Sigmoid colon (tissue), 7 donors: Measurements from ENCODE around the gene KIF12. TPM values are rescaled to one million over a fixed set of nuclear protein-coding genes. Genes with fewer than 3 reads are reported as not detected.

Experiments
- DNase-seq: peaks from one replicate; pipeline ENCODE4 v3.0.0-alpha.2; 2019
- H3K27ac ChIP-seq, 4 donors: fragments of 200-600 bp; sonication (generic); one replicate each; pipeline ENCODE4 v1.5.1; 2016 to 2019; ENCODE audit warnings: mild to moderate bottlenecking in 1 of 4
- H3K27me3 ChIP-seq, 3 donors: fragments of 200-600 bp; sonication (generic); one replicate each; pipeline ENCODE4 v1.5.1; 2019; ENCODE audit warnings: mild to moderate bottlenecking in 1 of 3
- H3K36me3 ChIP-seq, 4 donors: fragments of 200-600 bp; sonication (generic); one replicate each; pipeline ENCODE4 v1.5.1; 2016 to 2019
- H3K4me1 ChIP-seq, 4 donors: fragments of 200-600 bp; sonication (generic); one replicate each; pipeline ENCODE4 v1.5.1; 2017 to 2019
- H3K4me3 ChIP-seq, 4 donors: fragments of 200-600 bp; sonication (generic); one replicate each; pipeline ENCODE4 v1.5.1; 2017 to 2019; ENCODE audit warnings: mild to moderate bottlenecking in 2 of 4, moderate library complexity in 1 of 4
- H3K9me3 ChIP-seq, 4 donors: fragments of 200-600 bp in 3 of 4; sonication (generic) in 3 of 4; one replicate each; pipeline versions ENCODE4 v1.5.1 to v1.6.1; 2013 to 2019
- CTCF ChIP-seq, 4 experiments: fragments of 450-650 bp in 3 of 4; fragments of 200-600 bp in 1 of 4; IDR thresholded peaks; one replicate each; pipeline ENCODE4 v1.5.1; 2016 to 2019; ENCODE audit warnings: antibody characterized with exemption in 4 of 4, mild to moderate bottlenecking in 3 of 4, moderate library complexity in 2 of 4
- EP300 ChIP-seq, 4 donors: sonication (generic); formaldehyde crosslinking; IDR thresholded peaks; one replicate each; pipeline ENCODE4 v1.6.1; 2017; ENCODE audit warnings: antibody characterized with exemption in 4 of 4
- POLR2A ChIP-seq, 2 donors: fragments of 450-650 bp; IDR thresholded peaks; one replicate each; pipeline ENCODE4 v1.6.1; 2016; ENCODE audit warnings: antibody characterized with exemption in 2 of 2, mild to moderate bottlenecking in 2 of 2, moderate library complexity in 2 of 2
- POLR2AphosphoS5 ChIP-seq, 4 donors: sonication (generic); formaldehyde crosslinking; IDR thresholded peaks; one replicate each; pipeline ENCODE4 v1.6.1; 2017; ENCODE audit warnings: antibody characterized with exemption in 4 of 4
- WGBS, 2 donors: extraction: QIAGEN DNeasy Blood & Tissue Kit; methylation state at CpG; one replicate each; pipeline ENCODE4 v1.1.7; 2013; 5-methylcytosine and 5-hydroxymethylcytosine counted together
- intact Hi-C: fragments of 100-400 bp; cut with DNase I; formaldehyde crosslinking; loops from one replicate; pipeline ENCODE4 v1.15.1; 2023
- polyA plus RNA-seq, 3 donors: library from polyadenylated mRNA; stranded (reverse); fragments of 200-250 nt; gene quantifications; one replicate each; pipeline ENCODE4 v1.2.3, GENCODE V29; 2013
- total RNA-seq, 4 donors: library from RNA; depleted of rRNA; stranded (reverse); fragments of >200 nt; gene quantifications; one replicate each; pipeline ENCODE4 v1.1.0, GENCODE V29; 2016
- donor health status: healthy with polysubstance abuse.
- donor health status: Bipolar disorder and iron deficiency.
- donor health status: healthy.

KIF12 gene
- total and polyA plus RNA-seq, 7 donors, result 1.4 to 6.9 (median 3.7) TPM; not detected in 3

GRCh38 chr9:114134827-114135396 lies 35.8 kb upstream of the KIF12 start:
- no peak for TF ChIP-seq POLR2AphosphoS5 (IDR thresholded peaks at IDR 0.05)
- no peak for TF ChIP-seq POLR2A (IDR thresholded peaks at IDR 0.05)
- TF ChIP-seq EP300 (IDR thresholded peaks at IDR 0.05), result no peak
- no peak for TF ChIP-seq CTCF (IDR thresholded peaks at IDR 0.05)
- H3K4me1 ChIP-seq, result no peaks in the 10 kb centered on the region
- intact Hi-C loops, result no loop called here
- no peak overlapping the region for H3K4me3 ChIP-seq
- no peaks in the 10 kb centered on the region for H3K36me3 ChIP-seq
- WGBS, 2 donors, result 62 to 70% methylated on average over 5 of the region's 5 CpGs
- no peak overlapping the region for H3K27ac ChIP-seq
- H3K27me3 ChIP-seq, result no peaks in the 10 kb centered on the region
- no peak for DNase-seq
- H3K9me3 ChIP-seq, result no peaks in the 10 kb centered on the region

- peaks cover 0 to 7% (median 0%) of the 10 kb centered on the region in 4 donors for H3K9me3 ChIP-seq
- no peak overlapping the region for H3K27ac ChIP-seq
- H3K4me3 ChIP-seq, result no peak overlapping the region
- no peaks in the 10 kb centered on the region for H3K4me1 ChIP-seq
- TF ChIP-seq POLR2AphosphoS5 (IDR thresholded peaks at IDR 0.05) (no peak), POLR2A (IDR thresholded peaks at IDR 0.05) (no peak), CTCF (IDR thresholded peaks at IDR 0.05) (no peak)
- no peak for DNase-seq
- H3K27me3 ChIP-seq, result no peaks in the 10 kb centered on the region
- intact Hi-C loops, result no loop called here
- no peaks in the 10 kb centered on the region for H3K36me3 ChIP-seq
- WGBS, 2 donors, result 94 to 95% methylated on average over 7 of the region's 7 CpGs
These were observed 33.4 kb upstream of the KIF12 start for GRCh38 chr9:114132550-114132918.

- H3K9me3 ChIP-seq, result peaks cover 0 to 8% (median 0%) of the 10 kb centered on the region in 4 donors
- TF ChIP-seq EP300 (IDR thresholded peaks at IDR 0.05) (no peak), POLR2AphosphoS5 (IDR thresholded peaks at IDR 0.05) (no peak), CTCF (IDR thresholded peaks at IDR 0.05) (no peak), POLR2A (IDR thresholded peaks at IDR 0.05) (no peak)
- intact Hi-C loops, result no loop called here
- no peaks in the 10 kb centered on the region for H3K36me3 ChIP-seq
- DNase-seq, result no peak
- H3K4me3 ChIP-seq, result no peak overlapping the region
- no peaks in the 10 kb centered on the region for H3K27me3 ChIP-seq
- no peak overlapping the region for H3K27ac ChIP-seq
- H3K4me1 ChIP-seq, result no peaks in the 10 kb centered on the region
- 85 to 86% methylated on average over 10 of the region's 10 CpGs for WGBS, 2 donors
These were observed 32.9 kb upstream of the KIF12 start for GRCh38 chr9:114131808-114132549.

GRCh38 chr9:114130624-114131277 lies 31.7 kb upstream of the KIF12 start:
- Histone ChIP-seq H3K27ac (no peak overlapping the region), H3K4me3 (no peak overlapping the region), H3K4me1 (no peaks in the 10 kb centered on the region), H3K36me3 (no peaks in the 10 kb centered on the region), H3K27me3 (no peaks in the 10 kb centered on the region), H3K9me3 (peaks cover 0 to 8% (median 0%) of the 10 kb centered on the region in 4 donors)
- 86 to 93% methylated on average over 4 of the region's 4 CpGs for WGBS, 2 donors
- no peak for TF ChIP-seq EP300 (IDR thresholded peaks at IDR 0.05)
- no peak for TF ChIP-seq POLR2AphosphoS5 (IDR thresholded peaks at IDR 0.05)
- no peak for TF ChIP-seq CTCF (IDR thresholded peaks at IDR 0.05)
- no peak for TF ChIP-seq POLR2A (IDR thresholded peaks at IDR 0.05)
- DNase-seq, result no peak
- intact Hi-C loops, result no loop called here
